T-helper 1 cell treated with Interleukin-12 subunit alpha and Interleukin-12 subunit beta and Interleukin-4 antibody, amounts not matched to agents 30 μg/mL and 1 μg/mL, for 36 hours (primary cell): ENCODE measurements around the gene TRAPPC1.

ENCODE experiments used
- H3K27ac Mint-ChIP-seq: one replicate; pipeline ENCODE4 v1.8.0; 2021; ENCODE audit warnings: mild to moderate bottlenecking, mixed read lengths
- H3K27me3 Mint-ChIP-seq: one replicate; pipeline ENCODE4 v1.8.0; 2021; ENCODE audit warnings: low read depth, mixed read lengths
- H3K36me3 Mint-ChIP-seq: one replicate; pipeline ENCODE4 v1.8.0; 2021; ENCODE audit warnings: low read depth, mixed read lengths
- H3K4me1 Mint-ChIP-seq: one replicate; pipeline ENCODE4 v1.8.0; 2021; ENCODE audit warnings: low read depth, mixed read lengths
- H3K4me3 Mint-ChIP-seq: one replicate; pipeline ENCODE4 v1.8.0; 2021; ENCODE audit warnings: mild to moderate bottlenecking, moderate library complexity, mixed read lengths
- H3K9me3 Mint-ChIP-seq: one replicate; pipeline ENCODE4 v1.8.0; 2021; ENCODE audit warnings: mixed read lengths

TRAPPC1 gene

GRCh38 chr17:7883781-7884386 is 47.9 kb downstream of the TRAPPC1 start:
- no peaks in the 10 kb centered on the region for H3K27me3 Mint-ChIP-seq
- H3K9me3 Mint-ChIP-seq, result no peaks in the 10 kb centered on the region
- H3K36me3 Mint-ChIP-seq, result no peaks in the 10 kb centered on the region
- peak overlapping the region; percentile 69 for H3K27ac Mint-ChIP-seq
- H3K4me3 Mint-ChIP-seq, result peak overlapping the region; percentile 56
- no peaks in the 10 kb centered on the region for H3K4me1 Mint-ChIP-seq

GRCh38 chr17:7882629-7883028 is 49.1 kb downstream of the TRAPPC1 start:
- Mint-ChIP-seq H3K9me3 (no peaks in the 10 kb centered on the region), H3K36me3 (no peaks in the 10 kb centered on the region), H3K4me3 (no peak overlapping the region), H3K27me3 (no peaks in the 10 kb centered on the region), H3K27ac (no peak overlapping the region), H3K4me1 (no peaks in the 10 kb centered on the region)

DNA sequence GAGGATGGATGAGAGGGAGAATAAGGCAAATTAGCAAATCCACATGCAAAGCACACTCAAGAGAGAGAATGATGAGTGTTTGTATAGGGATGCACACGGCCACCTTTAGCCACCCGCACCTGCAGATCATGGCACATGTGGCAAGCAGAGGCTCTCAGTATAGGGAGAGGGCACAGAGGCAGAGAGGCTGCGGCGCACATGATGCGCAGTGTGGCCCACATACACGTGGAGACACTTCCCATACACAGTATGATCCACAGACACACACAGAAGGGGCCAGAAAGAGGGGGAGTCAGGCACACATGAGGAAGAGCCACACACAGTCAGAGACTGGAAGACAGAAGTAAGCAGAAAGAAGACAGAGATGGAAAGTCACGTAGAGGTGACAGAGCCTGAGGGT is 49.7 kb downstream of the TRAPPC1 start:
- no peaks in the 10 kb centered on the region for H3K4me1 Mint-ChIP-seq
- H3K4me3 Mint-ChIP-seq, result no peak overlapping the region
- no peak overlapping the region for H3K27ac Mint-ChIP-seq
- no peaks in the 10 kb centered on the region for H3K27me3 Mint-ChIP-seq
- H3K9me3 Mint-ChIP-seq, result no peaks in the 10 kb centered on the region
- no peaks in the 10 kb centered on the region for H3K36me3 Mint-ChIP-seq

DNA sequence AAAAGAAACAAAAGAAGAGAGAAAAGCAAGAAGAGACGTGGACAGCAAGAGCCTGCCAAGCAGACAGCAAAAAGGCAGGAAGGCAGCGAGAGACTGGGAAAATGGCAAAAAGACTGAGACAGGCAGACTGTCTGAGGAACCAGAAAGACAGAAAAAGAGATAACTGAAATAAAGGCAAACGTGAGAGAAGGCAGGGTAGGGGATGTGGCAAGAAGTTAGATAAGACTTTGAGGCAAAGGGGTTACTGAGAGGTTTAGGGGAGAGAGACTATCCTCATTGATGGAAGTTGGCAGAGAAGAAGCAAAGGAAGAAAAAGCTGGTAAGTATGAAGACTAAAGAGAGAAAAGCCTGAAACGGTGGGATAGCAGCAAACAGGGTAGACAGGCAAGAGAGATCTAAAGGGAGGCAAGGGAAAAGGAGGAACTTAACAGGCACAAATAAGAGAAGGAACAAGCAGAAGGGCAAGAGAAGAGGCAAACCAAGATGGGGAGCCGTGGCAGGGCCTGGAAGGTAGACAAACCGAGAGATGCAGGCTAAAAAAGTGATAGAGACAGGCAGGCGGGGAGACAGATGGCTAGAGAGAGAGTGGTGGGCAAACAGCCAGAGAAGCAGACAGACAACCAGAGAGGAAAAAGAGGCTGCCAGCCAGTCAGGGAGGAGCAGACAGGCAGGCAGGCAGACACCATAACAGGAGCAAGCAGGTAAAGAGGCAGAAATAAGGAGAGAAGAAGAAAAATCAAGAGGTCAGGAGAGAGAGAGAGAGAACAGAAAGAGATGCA is 50.3 kb downstream of the TRAPPC1 start:
- no peak overlapping the region for H3K27ac Mint-ChIP-seq
- no peaks in the 10 kb centered on the region for H3K27me3 Mint-ChIP-seq
- H3K4me3 Mint-ChIP-seq, result no peak overlapping the region
- H3K4me1 Mint-ChIP-seq, result no peaks in the 10 kb centered on the region
- H3K9me3 Mint-ChIP-seq, result no peaks in the 10 kb centered on the region
- H3K36me3 Mint-ChIP-seq, result peaks cover under 1% of the 10 kb centered on the region
